Brain pericyte (primary cell): ENCODE measurements around the gene SORL1.
"Not testable (repeated sequence)": the region's sequence is repeated elsewhere in the genome, so short reads cannot be mapped to it uniquely, and the experiment has no call there.

ENCODE experiments used
- DNase-seq: peaks from one replicate; pipeline ENCODE4 v3.0.0-alpha.2; 2012; ENCODE audit warnings: low read depth, low spot score

Gene SORL1

GRCh38 chr11:121451986-121452608 lies at the start of gene SORL1:
TSS of gene SORL1 (plus strand) at chr11:121452314. CDS start at chr11:121452332, 18 bp downstream.
- DNase-seq, result no peak

GRCh38 chr11:121405646-121406045 lies 46.5 kb upstream of the SORL1 start:
- DNase-seq, result no peak

- DNase-seq, result no peak
These were observed 45.8 kb upstream of the SORL1 start for GRCh38 chr11:121406291-121406690.

- no peak for DNase-seq
These were observed 43.3 kb upstream of the SORL1 start for GRCh38 chr11:121408830-121409229.

GRCh38 chr11:121410041-121410440 lies 42.1 kb upstream of the SORL1 start:
- not testable (repeated sequence) for DNase-seq

GRCh38 chr11:121411330-121411729 lies 40.8 kb upstream of the SORL1 start:
- DNase-seq, result not testable (repeated sequence)

- no peak for DNase-seq
These were observed 40.0 kb upstream of the SORL1 start for GRCh38 chr11:121412000-121412587.

GRCh38 chr11:121412711-121413415 lies 39.3 kb upstream of the SORL1 start:
- no peak for DNase-seq

GRCh38 chr11:121414141-121414913 lies 37.8 kb upstream of the SORL1 start:
- DNase-seq, result no peak

GRCh38 chr11:121415856-121416255 lies 36.3 kb upstream of the SORL1 start:
- no peak for DNase-seq

- DNase-seq, result peak; percentile 22
These were observed 35.0 kb upstream of the SORL1 start for GRCh38 chr11:121417055-121417551.

GRCh38 chr11:121417607-121418006 lies 34.5 kb upstream of the SORL1 start:
- no peak for DNase-seq

- DNase-seq, result no peak
These were observed 33.4 kb upstream of the SORL1 start for GRCh38 chr11:121418625-121419114.

GRCh38 chr11:121419836-121420235 lies 32.3 kb upstream of the SORL1 start:
- DNase-seq, result no peak

- DNase-seq, result no peak
These were observed 31.7 kb upstream of the SORL1 start for GRCh38 chr11:121420398-121420797.

GRCh38 chr11:121421149-121421901 lies 30.8 kb upstream of the SORL1 start:
- no peak for DNase-seq

- DNase-seq, result no peak
These were observed 29.4 kb upstream of the SORL1 start for GRCh38 chr11:121422675-121423074.

- no peak for DNase-seq
These were observed 26.3 kb upstream of the SORL1 start for GRCh38 chr11:121425828-121426227.

- DNase-seq, result no peak
These were observed 25.4 kb upstream of the SORL1 start for GRCh38 chr11:121426476-121427399.

GRCh38 chr11:121427400-121427744 lies 24.7 kb upstream of the SORL1 start:
- DNase-seq, result no peak
